ENCODE results near the gene LCORL. TPM values are rescaled to one million over a fixed set of nuclear protein-coding genes. Genes with fewer than 3 reads are reported as not detected.

Gene LCORL
- total and polyA plus RNA-seq, 12 donors, result 2.6 to 28.8 (median 16.2) TPM

- Histone ChIP-seq H3K27ac (no peak overlapping the region), H3K4me1 (replicated peaks in 1 of 2) (no peaks in the 10 kb centered on the region), H3K36me3 (replicated peaks in 1 of 2) (no peaks in the 10 kb centered on the region), H3K4me3 (no peak overlapping the region), H3K27me3 (no peaks in the 10 kb centered on the region), H3K9me3 (replicated peaks in 1 of 3) (no peaks in the 10 kb centered on the region)
- WGBS, 4 donors, result 91 to 94% (median 92%) methylated on average over 3 of the region's 3 CpGs
- DNase-seq, result no peak
- TF ChIP-seq, protein P1, sequence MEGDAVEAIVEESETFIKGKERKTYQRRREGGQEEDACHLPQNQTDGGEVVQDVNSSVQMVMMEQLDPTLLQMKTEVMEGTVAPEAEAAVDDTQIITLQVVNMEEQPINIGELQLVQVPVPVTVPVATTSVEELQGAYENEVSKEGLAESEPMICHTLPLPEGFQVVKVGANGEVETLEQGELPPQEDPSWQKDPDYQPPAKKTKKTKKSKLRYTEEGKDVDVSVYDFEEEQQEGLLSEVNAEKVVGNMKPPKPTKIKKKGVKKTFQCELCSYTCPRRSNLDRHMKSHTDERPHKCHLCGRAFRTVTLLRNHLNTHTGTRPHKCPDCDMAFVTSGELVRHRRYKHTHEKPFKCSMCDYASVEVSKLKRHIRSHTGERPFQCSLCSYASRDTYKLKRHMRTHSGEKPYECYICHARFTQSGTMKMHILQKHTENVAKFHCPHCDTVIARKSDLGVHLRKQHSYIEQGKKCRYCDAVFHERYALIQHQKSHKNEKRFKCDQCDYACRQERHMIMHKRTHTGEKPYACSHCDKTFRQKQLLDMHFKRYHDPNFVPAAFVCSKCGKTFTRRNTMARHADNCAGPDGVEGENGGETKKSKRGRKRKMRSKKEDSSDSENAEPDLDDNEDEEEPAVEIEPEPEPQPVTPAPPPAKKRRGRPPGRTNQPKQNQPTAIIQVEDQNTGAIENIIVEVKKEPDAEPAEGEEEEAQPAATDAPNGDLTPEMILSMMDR (IDR thresholded peaks at IDR 0.05), result no peak
- no peak for TF ChIP-seq POLR2A (IDR thresholded peaks at IDR 0.05)
- intact Hi-C loops (cut with DNase I), result no loop called here
These were observed 63.4 kb downstream of the LCORL start for GRCh38 chr4:17958181-17958580.

GRCh38 chr4:17957688-17958087, 63.9 kb downstream of the LCORL start:
- no peak for DNase-seq

GRCh38 chr4:17956245-17956644, 65.3 kb downstream of the LCORL start:
- Histone ChIP-seq H3K36me3 (replicated peaks in 1 of 2) (no peaks in the 10 kb centered on the region), H3K4me1 (replicated peaks in 1 of 2) (no peaks in the 10 kb centered on the region), H3K9me3 (replicated peaks in 1 of 3) (peaks cover 0 to 5% (median 0%) of the 10 kb centered on the region in 3 donors), H3K4me3 (no peak overlapping the region), H3K27ac (no peak overlapping the region), H3K27me3 (no peaks in the 10 kb centered on the region)
- intact Hi-C loops (cut with DNase I), result no loop called here
- TF ChIP-seq POLR2A (IDR thresholded peaks at IDR 0.05), result no peak
- TF ChIP-seq, protein P1 (IDR thresholded peaks at IDR 0.05), result no peak
- no peak for DNase-seq
- 97 to 99% (median 98%) methylated on average over 4 of the region's 4 CpGs for WGBS, 4 donors

More at GRCh38 chr4:17957688-17958087, 63.9 kb downstream of the LCORL start:
- intact Hi-C loops (cut with DNase I), result no loop called here
- H3K4me1 ChIP-seq (replicated peaks in 1 of 2), result no peaks in the 10 kb centered on the region
- H3K27me3 ChIP-seq, result no peaks in the 10 kb centered on the region
- no peaks in the 10 kb centered on the region for H3K9me3 ChIP-seq (replicated peaks in 1 of 3)
- TF ChIP-seq POLR2A (IDR thresholded peaks at IDR 0.05), result no peak
- TF ChIP-seq, protein P1 (IDR thresholded peaks at IDR 0.05), result no peak
- no peak overlapping the region for H3K4me3 ChIP-seq
- no peaks in the 10 kb centered on the region for H3K36me3 ChIP-seq (replicated peaks in 1 of 2)
- WGBS, 4 donors, result 94 to 100% (median 99%) methylated on average over 1 of the region's 1 CpG
- no peak overlapping the region for H3K27ac ChIP-seq

DNA sequence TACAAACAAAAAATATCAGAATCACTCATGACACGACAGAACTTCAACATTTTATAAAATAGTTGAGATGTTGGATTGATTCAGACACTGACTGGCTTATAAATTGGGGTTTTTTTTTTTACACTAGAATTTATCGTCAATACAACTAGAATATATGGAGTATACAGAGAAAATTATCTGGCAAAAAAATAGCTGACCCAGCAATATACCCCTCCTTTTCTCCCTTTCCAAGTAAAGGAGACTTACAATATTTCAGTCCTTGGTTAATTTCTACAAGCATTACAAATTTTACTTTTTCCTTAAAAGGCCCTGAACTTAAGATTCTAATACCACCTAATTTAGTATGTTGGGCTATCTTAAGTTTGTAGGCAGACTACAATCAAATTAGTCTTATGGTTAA, 76.3 kb downstream of the LCORL start:
- DNase-seq, result no peak
- H3K27me3 ChIP-seq, result no peaks in the 10 kb centered on the region
- H3K9me3 ChIP-seq (replicated peaks in 1 of 3), result no peaks in the 10 kb centered on the region
- 93 to 99% (median 96%) methylated on average over 2 of the region's 2 CpGs for WGBS, 4 donors
- no peaks in the 10 kb centered on the region for H3K36me3 ChIP-seq (replicated peaks in 1 of 2)
- intact Hi-C loops (cut with DNase I), result no loop called here
- no peak overlapping the region for H3K4me3 ChIP-seq
- H3K27ac ChIP-seq, result no peak overlapping the region
- H3K4me1 ChIP-seq (replicated peaks in 1 of 2), result peaks cover 0 to 10% of the 10 kb centered on the region in 2 donors
- no peak for TF ChIP-seq POLR2A (IDR thresholded peaks at IDR 0.05)
- TF ChIP-seq, protein P1 (IDR thresholded peaks at IDR 0.05), result no peak
